ENCODE results near the gene MAP3K20. TPM values are rescaled to one million over a fixed set of nuclear protein-coding genes. Genes with fewer than 3 reads are reported as not detected.
A peak's percentile ranks its signal among the peaks of the same experiment; 100 is the strongest.
"Not testable (repeated sequence)": the region's sequence is repeated elsewhere in the genome, so short reads cannot be mapped to it uniquely, and the experiment has no call there.

Gene MAP3K20
- total RNA-seq, 1 donor from 2014 or later, result 466 TPM

GRCh38 chr2:173164396-173164795 is 88.8 kb downstream of the MAP3K20 start:
- intact Hi-C loops (cut with micrococcal nuclease), result no loop called here
- Histone ChIP-seq H3K4me3 (no peak overlapping the region), H3K9me3 (replicated peaks) (peaks cover 5% of the 10 kb centered on the region), H3K36me3 (peaks cover 10% of the 10 kb centered on the region), H3K27me3 (ENCODE audit: low read depth) (no peaks in the 10 kb centered on the region), H3K27ac (replicated peaks) (no peak overlapping the region), H3K4me1 (peaks cover 53% of the 10 kb centered on the region)
- TF ChIP-seq CTCF (IDR thresholded peaks at IDR 0.05; ENCODE audit: borderline replicate concordance), result no peak
- no peak for DNase-seq

- intact Hi-C loops (cut with micrococcal nuclease), result no loop called here
- DNase-seq, result no peak
- no peak overlapping the region for H3K4me3 ChIP-seq
- peaks cover 5% of the 10 kb centered on the region for H3K9me3 ChIP-seq (replicated peaks)
- TF ChIP-seq CTCF (IDR thresholded peaks at IDR 0.05; ENCODE audit: borderline replicate concordance), result no peak
- H3K4me1 ChIP-seq, result peaks cover 41% of the 10 kb centered on the region
- H3K27ac ChIP-seq (replicated peaks), result no peak overlapping the region
- H3K36me3 ChIP-seq, result peaks cover 10% of the 10 kb centered on the region
- H3K27me3 ChIP-seq (ENCODE audit: low read depth), result no peaks in the 10 kb centered on the region
These were observed 90.0 kb downstream of the MAP3K20 start for GRCh38 chr2:173165443-173166238.

GRCh38 chr2:173171321-173171720 is 95.7 kb downstream of the MAP3K20 start:
- no peak for TF ChIP-seq CTCF (IDR thresholded peaks at IDR 0.05; ENCODE audit: borderline replicate concordance)
- Histone ChIP-seq H3K27ac (replicated peaks) (peak overlapping the region; percentile 41), H3K27me3 (ENCODE audit: low read depth) (no peaks in the 10 kb centered on the region), H3K4me1 (peaks cover 41% of the 10 kb centered on the region), H3K9me3 (replicated peaks) (no peaks in the 10 kb centered on the region), H3K36me3 (no peaks in the 10 kb centered on the region), H3K4me3 (no peak overlapping the region)
- intact Hi-C loops (cut with micrococcal nuclease), result no loop called here
- no peak for DNase-seq

- intact Hi-C loops (cut with micrococcal nuclease), result no loop called here
These were observed 96.4 kb downstream of the MAP3K20 start for GRCh38 chr2:173171924-173172643.

GRCh38 chr2:173174339-173174738 is 98.7 kb downstream of the MAP3K20 start:
- not testable (repeated sequence) for DNase-seq; H3K27ac ChIP-seq (replicated peaks)

More at GRCh38 chr2:173171924-173172643, 96.4 kb downstream of the MAP3K20 start:
- H3K4me3 ChIP-seq, result no peak overlapping the region
- no peak for TF ChIP-seq CTCF (IDR thresholded peaks at IDR 0.05; ENCODE audit: borderline replicate concordance)
- no peaks in the 10 kb centered on the region for H3K36me3 ChIP-seq
- DNase-seq, result no peak
- peaks cover 36% of the 10 kb centered on the region for H3K4me1 ChIP-seq
- peak overlapping the region; percentile 17 for H3K27ac ChIP-seq (replicated peaks)
- H3K9me3 ChIP-seq (replicated peaks), result no peaks in the 10 kb centered on the region
- no peaks in the 10 kb centered on the region for H3K27me3 ChIP-seq (ENCODE audit: low read depth)

GRCh38 chr2:173175222-173175621 is 99.6 kb downstream of the MAP3K20 start:
- intact Hi-C loops (cut with micrococcal nuclease), result no loop called here
- peaks cover 30% of the 10 kb centered on the region for H3K4me1 ChIP-seq
- no peaks in the 10 kb centered on the region for H3K27me3 ChIP-seq (ENCODE audit: low read depth)
- DNase-seq, result no peak
- H3K27ac ChIP-seq (replicated peaks), result peak overlapping the region; percentile 10
- no peaks in the 10 kb centered on the region for H3K9me3 ChIP-seq (replicated peaks)
- TF ChIP-seq CTCF (IDR thresholded peaks at IDR 0.05; ENCODE audit: borderline replicate concordance), result no peak
- no peaks in the 10 kb centered on the region for H3K36me3 ChIP-seq
- no peak overlapping the region for H3K4me3 ChIP-seq

More at GRCh38 chr2:173174339-173174738, 98.7 kb downstream of the MAP3K20 start:
- H3K27me3 ChIP-seq (ENCODE audit: low read depth); intact Hi-C loops (cut with micrococcal nuclease); H3K4me3 ChIP-seq; H3K36me3 ChIP-seq; H3K9me3 ChIP-seq (replicated peaks): not testable (repeated sequence)
- H3K4me1 ChIP-seq, result peaks cover 30% of the 10 kb centered on the region
